NCI-H446 treated with DMSO at 0.1 percent for 48 hours (cell line): ENCODE measurements around the gene HACD1.

Experiments
- DNase-seq: peaks from one replicate; lab custom pipeline; 2025; lab: John Stamatoyannopoulos, UW

Gene HACD1, protein sequence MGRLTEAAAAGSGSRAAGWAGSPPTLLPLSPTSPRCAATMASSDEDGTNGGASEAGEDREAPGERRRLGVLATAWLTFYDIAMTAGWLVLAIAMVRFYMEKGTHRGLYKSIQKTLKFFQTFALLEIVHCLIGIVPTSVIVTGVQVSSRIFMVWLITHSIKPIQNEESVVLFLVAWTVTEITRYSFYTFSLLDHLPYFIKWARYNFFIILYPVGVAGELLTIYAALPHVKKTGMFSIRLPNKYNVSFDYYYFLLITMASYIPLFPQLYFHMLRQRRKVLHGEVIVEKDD

DNA sequence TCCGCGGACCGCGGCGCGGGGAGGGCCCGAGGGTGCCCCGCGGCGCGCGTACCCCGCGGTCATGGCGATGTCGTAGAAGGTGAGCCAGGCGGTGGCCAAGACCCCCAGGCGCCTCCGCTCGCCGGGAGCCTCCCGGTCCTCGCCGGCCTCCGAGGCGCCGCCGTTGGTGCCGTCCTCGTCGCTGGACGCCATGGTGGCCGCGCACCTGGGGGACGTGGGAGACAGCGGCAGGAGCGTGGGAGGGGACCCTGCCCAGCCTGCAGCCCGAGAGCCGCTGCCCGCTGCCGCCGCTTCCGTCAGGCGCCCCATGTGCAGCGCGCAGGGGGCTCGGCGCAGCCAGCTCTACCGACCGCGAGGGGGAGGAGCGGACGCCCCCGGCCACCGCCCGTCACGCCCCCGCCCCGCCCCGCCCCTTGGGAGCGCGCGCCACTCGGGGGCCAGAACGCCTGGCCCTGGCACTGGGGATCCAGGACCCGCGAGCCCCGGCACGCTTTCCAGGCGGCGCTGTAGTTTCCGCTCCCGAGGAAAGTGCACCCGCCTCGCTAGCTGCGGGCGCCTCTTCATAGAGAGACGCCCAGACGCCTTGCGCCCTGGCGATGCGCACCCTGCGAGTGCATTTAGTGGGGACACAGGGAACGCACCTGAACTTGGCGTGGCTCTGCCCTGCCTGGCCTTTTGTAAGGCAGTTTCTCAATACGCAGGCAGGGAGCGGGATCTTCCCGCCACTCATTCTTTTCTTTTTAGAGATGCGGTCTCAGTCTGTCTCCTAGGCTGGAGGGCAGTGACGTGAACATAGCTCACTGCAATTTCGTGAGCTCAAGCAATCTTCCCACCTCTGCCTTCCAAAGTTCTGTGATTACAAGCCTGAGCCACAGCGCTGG is at the start of gene HACD1:
TSS of gene HACD1 (minus strand) at position 344 of the 881 bp plus-strand sequence. CDS start at position 309, 35 bp downstream.
- peak; percentile 46 for DNase-seq

DNA sequence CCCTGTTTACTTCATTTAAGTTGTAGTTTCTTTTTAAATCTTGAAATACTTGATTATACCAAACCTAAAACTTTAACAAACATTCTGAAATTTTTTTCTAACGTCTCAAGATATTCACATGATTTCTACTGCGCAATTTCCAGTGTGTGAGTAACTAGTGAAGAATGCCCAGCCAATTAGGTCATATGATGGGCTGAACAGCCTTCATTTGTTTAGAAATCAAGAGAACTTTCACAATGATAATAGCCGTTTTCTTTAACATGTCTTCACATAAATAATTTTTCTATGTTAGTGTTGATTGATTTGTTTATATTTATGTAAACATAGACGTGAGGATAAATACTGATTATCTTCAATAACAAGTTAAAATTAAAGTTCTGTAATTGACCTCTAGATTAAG is 48.6 kb upstream of the HACD1 start:
- DNase-seq = no peak

GRCh38 chr10:17663450-17663849 is 46.3 kb upstream of the HACD1 start:
- DNase-seq = no peak

GRCh38 chr10:17662193-17663138 is 45.3 kb upstream of the HACD1 start:
- no peak for DNase-seq

GRCh38 chr10:17661510-17661909 is 44.3 kb upstream of the HACD1 start:
- DNase-seq = no peak

DNA sequence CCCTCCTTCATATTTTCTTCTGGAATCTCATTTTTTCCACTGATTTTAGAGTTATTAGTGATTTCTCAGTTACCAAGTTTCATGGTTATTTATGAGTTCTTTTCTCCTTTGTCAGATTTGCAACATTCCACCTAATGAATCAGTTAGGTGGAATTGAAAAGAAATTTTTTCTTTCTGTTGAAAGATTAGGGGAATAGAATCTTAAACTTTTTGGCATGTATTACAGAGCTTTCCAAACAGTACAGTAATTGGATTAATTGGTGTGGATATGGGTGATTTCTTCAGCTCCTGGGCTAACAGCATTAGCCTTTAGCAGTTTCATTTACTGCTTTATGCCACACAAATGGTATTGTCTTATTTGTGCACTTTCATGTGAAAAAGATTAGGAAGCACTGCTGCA is 43.7 kb upstream of the HACD1 start:
- DNase-seq = no peak

DNA sequence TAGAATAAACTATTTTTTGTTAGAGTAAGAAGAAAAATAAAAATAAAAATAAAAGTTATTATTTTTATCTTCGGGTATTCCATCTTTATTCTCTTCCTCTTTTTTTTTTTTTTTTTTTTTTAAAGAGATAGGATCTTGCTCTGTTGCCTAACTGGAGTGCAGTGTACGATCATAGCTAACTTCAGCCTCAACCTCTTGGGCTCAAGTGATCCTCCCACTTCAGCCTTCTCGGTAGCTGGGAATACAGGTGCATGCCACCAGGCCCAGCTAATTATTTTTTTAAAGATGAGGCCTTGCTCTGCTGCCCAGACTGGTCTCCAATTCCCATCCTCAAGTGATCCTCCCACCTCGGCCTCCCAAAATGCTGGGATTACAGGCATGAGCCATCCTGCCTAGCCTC is 42.2 kb upstream of the HACD1 start:
- DNase-seq = no peak

DNA sequence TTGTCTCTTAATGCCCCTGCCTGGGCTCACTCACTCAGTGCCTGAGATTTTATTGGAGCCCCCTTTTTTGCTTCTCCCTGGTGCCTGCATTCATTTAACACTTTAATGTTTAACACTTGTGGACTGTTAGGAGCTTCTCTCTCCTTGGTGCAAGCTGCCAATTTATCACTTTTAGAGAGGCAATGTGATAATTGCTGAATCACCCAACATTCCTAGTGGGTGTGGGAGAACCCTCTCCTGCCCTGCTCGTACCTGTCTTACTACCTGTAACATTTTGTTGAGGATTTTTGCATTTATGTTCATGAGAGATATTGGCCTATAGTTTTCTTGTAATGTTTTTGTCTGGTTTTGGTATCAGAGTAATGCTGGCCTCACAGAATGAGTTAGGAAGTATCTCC is 39.9 kb upstream of the HACD1 start:
- no peak for DNase-seq

DNA sequence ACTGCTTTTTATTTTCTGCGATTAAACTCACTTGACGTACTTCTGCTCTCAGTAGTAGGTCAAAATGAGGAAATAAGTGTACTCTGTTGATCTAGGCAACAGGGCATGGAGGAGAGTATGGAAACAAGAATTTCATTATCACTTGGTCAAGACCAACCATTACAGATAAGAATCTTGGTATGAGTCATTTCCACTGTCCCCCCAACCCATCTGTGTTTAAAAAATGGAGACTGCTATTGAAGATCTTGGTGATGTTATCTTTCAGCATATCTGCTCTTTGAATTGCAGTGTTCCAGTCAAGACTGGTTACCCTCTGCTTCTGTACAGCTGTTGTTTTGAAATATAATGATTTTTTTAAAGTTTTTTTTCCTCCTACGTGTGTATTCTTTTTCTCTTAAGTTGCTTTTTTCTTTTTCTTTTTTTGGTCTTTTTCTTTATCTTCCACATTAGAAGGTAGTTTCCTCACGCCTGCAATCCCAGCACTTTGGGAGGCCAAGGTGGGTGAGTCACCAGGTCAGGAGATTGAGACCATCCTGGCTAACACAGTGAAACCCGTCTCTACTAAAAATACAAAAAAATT is 38.5 kb upstream of the HACD1 start:
- no peak for DNase-seq

DNA sequence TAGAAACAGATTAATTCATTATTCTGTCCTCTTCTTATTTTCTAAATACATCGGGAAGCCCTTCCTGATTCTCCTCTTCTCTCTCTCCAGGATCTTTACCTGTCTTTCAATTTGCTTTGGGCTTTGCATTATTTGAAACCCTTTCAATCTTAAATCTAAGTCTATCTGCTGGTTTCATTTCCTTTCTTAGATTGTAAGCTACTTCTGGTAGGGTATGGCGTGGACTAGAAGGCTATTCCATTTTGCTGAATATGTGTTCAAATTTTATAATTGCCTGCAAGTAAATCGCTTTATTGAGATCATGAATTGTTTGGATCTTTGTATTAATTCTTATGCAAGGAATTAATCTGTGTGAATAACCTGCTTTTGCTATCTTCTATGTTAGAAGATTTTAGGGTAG is 37.8 kb upstream of the HACD1 start:
- DNase-seq = no peak

DNA sequence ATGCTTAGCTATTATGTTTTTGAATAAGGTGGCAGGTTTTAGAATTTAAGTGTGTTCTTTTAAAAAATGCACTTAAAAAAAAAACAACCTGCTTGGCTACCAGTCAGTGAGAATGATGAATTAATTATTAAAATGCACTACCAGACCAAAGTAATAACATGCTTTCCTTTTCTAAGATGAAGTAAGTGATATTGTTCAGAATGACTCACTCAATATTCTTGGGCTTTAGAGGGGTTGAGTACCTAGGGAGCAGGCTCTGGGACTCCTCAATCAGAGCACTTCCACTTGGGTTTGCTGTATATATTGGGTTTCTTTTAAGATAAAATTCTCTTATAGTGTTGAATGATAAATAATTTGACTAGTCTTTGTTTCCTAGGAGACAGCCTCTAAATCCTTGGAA is 35.4 kb upstream of the HACD1 start:
- DNase-seq = no peak

GRCh38 chr10:17651896-17652295 is 34.7 kb upstream of the HACD1 start:
- no peak for DNase-seq

DNA sequence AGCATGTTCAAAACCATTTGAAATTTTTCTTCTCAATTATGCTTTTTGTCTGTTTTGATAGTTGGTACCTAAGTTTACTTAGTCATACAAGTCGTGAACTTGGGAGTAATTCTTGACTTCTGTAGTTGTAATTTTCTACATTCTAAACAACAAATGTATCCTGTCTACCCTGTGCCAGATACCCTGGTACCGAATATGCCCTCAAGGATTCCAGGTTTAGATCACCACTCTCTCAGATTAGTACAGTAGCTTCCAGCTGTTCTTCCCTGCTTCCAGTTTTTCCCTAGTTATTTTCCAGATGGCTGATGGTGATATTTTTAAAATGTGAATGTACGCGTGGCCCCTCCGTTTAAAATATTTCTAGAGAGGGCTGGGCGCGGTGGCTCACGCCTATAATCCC is 33.2 kb upstream of the HACD1 start:
- no peak for DNase-seq

GRCh38 chr10:17649836-17650235 is 32.7 kb upstream of the HACD1 start:
- DNase-seq = no peak

- DNase-seq = no peak
Observed at GRCh38 chr10:17649052-17649451, 31.9 kb upstream of the HACD1 start.

DNA sequence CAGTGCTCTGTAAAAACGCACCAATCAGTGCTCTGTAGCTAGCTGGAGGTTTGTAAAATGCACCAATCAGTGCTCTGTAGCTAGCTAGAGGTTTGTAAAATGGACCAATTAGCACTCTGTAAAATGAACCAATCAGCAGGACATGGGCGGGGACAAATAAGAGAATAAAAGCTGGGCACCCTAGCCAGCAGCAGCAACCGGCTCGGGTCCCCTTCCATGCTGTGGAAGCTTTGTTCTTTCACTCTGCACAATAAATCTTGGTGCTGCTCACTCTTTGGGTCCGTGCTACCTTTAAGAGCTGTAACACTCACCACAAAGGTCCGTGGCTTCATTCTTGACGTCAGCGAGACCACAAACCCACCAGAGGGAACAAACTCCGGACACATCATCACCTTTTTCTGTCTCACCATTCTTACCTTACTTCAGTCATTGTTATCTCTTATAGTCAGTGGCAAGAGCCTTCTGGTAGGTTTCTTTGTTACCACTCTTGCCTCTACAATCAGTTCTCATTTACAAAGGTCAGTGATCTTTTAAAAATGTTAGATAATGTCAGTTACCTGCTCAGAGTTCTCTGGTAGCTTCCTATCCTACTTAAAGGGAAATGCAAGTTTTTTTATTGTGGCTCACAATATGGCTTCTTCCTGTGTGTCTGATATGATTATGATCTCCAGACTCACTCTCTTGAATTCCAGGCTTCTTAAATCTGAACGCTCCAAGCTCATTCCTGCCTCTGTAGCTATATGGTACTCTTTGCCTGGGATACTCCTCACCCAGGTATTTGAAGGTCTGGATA is 31.3 kb upstream of the HACD1 start:
- DNase-seq = no peak

GRCh38 chr10:17647326-17647725 is 30.2 kb upstream of the HACD1 start:
- no peak for DNase-seq

DNA sequence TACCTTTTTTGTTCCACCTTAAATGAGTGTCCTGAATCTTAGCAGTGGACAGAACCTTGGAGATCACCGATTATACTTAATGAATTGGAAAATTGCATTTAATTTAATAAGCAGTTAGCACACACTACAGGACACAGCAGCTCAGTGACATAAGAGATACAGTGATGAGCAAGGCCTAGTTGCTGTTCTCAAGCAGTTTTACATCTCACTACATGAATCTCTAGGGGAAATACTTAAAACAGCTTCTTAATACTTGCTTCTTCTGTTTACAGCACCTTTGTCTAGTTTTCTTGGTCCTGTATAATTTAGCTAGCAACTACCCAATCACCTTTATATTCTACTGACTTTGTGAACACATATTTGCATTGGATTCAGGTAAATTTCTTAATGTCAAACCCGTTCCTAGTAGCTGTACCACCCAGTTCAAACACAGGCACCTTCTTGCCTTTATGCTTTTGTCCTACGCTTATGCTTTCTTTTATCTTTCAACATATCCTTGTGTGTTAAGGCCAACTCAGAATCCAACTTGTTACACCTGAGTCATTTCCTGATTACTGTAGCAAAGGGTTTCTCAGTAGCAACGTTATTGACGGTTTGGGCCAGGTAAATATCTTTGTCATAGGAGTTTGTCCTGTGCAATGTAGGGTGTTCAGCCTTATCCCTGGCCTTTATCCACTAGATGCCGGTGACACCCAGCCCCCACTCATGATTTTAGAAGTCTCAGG is 28.6 kb upstream of the HACD1 start:
- no peak for DNase-seq

DNA sequence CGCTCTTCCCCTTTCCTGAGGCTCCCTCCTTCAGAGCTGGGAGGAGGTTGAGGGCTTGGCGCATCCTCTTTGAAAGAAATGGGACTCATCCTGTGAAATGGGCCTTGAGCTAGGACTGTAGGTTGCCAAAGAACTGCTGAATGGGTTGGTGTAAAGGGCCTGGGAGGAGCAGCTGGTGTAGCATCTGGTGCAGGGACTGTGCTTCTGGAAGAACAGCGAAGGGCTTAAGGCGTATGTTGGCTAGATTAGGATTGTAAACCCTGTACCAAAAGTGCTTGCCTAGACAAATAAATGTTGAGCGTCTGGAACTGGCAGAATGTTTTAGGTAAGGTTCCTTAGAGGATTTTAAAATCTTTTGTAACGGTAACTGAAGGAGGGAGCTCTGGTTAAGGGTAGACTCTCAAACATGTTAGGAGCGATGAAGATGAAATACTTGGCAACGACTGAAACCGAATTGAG is 27.3 kb upstream of the HACD1 start:
- peak; percentile 53 for DNase-seq

GRCh38 chr10:17643755-17644484 is 26.7 kb upstream of the HACD1 start, which contains the start of gene STAM:
Gene STAM, plus strand, starts transcription at chr10:17644151. Its CDS starts 189 bp downstream, at chr10:17644340.
- peak; percentile 86 for DNase-seq
